Smooth muscle cell (in vitro differentiated cells): Measurements from ENCODE around the gene QDPR. TPM values are rescaled to one million over a fixed set of nuclear protein-coding genes. Genes with fewer than 3 reads are reported as not detected.

ENCODE experiments used
- DNase-seq: peaks from one replicate; lab custom pipeline; 2025; ENCODE audit not compliant: unreplicated experiment; lab: John Stamatoyannopoulos, UW
- H2AFZ ChIP-seq: fragments of 200-600 bp; sonication (generic); 2 replicates; pipeline ENCODE4 v1.6.0; 2016; ENCODE audit warnings: antibody characterized with exemption, low read depth, mild to moderate bottlenecking
- H3F3A ChIP-seq: fragments of 200-600 bp; sonication (generic); 2 replicates; pipeline ENCODE4 v1.6.0; 2017; ENCODE audit warnings: antibody characterized with exemption, low read depth
- H3K27ac ChIP-seq: fragments of 200-600 bp; sonication (generic); 2 replicates; pipeline ENCODE4 v1.5.1; 2016; ENCODE audit warnings: low read depth, mild to moderate bottlenecking
- H3K27me3 ChIP-seq: fragments of 200-600 bp; sonication (generic); 2 replicates; pipeline ENCODE4 v1.6.1; 2016; ENCODE audit warnings: low read depth, mild to moderate bottlenecking
- H3K36me3 ChIP-seq: fragments of 200-600 bp; sonication (generic); 2 replicates; pipeline ENCODE4 v1.5.1; 2016; ENCODE audit warnings: low read depth
- H3K4me1 ChIP-seq: fragments of 200-600 bp; sonication (generic); 2 replicates; pipeline ENCODE4 v1.5.1; 2016; ENCODE audit warnings: low read depth
- H3K4me2 ChIP-seq: fragments of 200-600 bp; sonication (generic); 2 replicates; pipeline ENCODE4 v1.6.0; 2016; ENCODE audit warnings: mild to moderate bottlenecking
- H3K4me3 ChIP-seq: fragments of 200-600 bp; sonication (generic); 2 replicates; pipeline ENCODE4 v1.5.1; 2016; ENCODE audit warnings: mild to moderate bottlenecking
- H3K79me2 ChIP-seq: fragments of 200-600 bp; sonication (generic); 2 replicates; pipeline ENCODE4 v1.6.0; 2016; ENCODE audit warnings: low read depth, mild to moderate bottlenecking
- H3K9ac ChIP-seq: fragments of 200-600 bp; sonication (generic); 2 replicates; pipeline ENCODE4 v1.6.0; 2016; ENCODE audit warnings: low read depth
- H3K9me3 ChIP-seq: fragments of 200-600 bp; sonication (generic); replicated peaks from 2 replicates; pipeline ENCODE4 v1.5.1; 2016; ENCODE audit warnings: low read depth
- H4K20me1 ChIP-seq: fragments of 200-600 bp; sonication (generic); 2 replicates; pipeline ENCODE4 v1.6.0; 2016; ENCODE audit warnings: low read depth
- CTCF ChIP-seq: fragments of 200-600 bp; sonication (generic); IDR thresholded peaks from 2 replicates; pipeline ENCODE4 v1.5.1; 2017; ENCODE audit warnings: borderline replicate concordance, mild to moderate bottlenecking, antibody characterized with exemption; ENCODE audit not compliant: insufficient read depth, poor library complexity, severe bottlenecking
- WGBS: methylation state at CpG from one replicate; pipeline ENCODE4 v1.1.7; 2016; ENCODE audit warnings: low lambda C conversion rate; 5-methylcytosine and 5-hydroxymethylcytosine counted together
- polyA plus RNA-seq: library from polyadenylated mRNA; unstranded; fragments of >200 nt; fragmentation: Nextera tagmentation; extraction: Ambion mirVana; gene quantifications from 2 replicates; pipeline ENCODE4 v1.2.1, GENCODE V29; 2016
- total RNA-seq: library from RNA; depleted of rRNA; stranded (reverse); fragments of >200 nt; gene quantifications from 2 replicates; pipeline ENCODE4 v1.2.3, GENCODE V29; 2014

Gene QDPR
- total and polyA plus RNA-seq, 2 experiments from 2014 or later: 27.5 to 34.8 TPM

GRCh38 chr4:17554568-17554967, 42.7 kb upstream of the QDPR start:
- Histone ChIP-seq H3K4me2 (no peak overlapping the region), H3K4me3 (no peak overlapping the region), H4K20me1 (no peaks in the 10 kb centered on the region), H3F3A (no peaks in the 10 kb centered on the region), H3K9ac (no peak overlapping the region), H3K27me3 (peaks cover 20% of the 10 kb centered on the region), H3K36me3 (no peaks in the 10 kb centered on the region), H3K79me2 (no peaks in the 10 kb centered on the region), H3K4me1 (no peaks in the 10 kb centered on the region), H3K27ac (no peak overlapping the region), H2AFZ (no peak overlapping the region), H3K9me3 (no peaks in the 10 kb centered on the region)
- DNase-seq: no peak
- 83% methylated on average over 4 of the region's 4 CpGs for WGBS
- TF ChIP-seq CTCF: no peak

GRCh38 chr4:17552427-17552826, 40.5 kb upstream of the QDPR start:
- no peaks in the 10 kb centered on the region for H3K4me1 ChIP-seq
- H3K9me3 ChIP-seq: no peaks in the 10 kb centered on the region
- TF ChIP-seq CTCF: no peak
- H3K9ac ChIP-seq: no peak overlapping the region
- peaks cover 20% of the 10 kb centered on the region for H3K27me3 ChIP-seq
- H3K79me2 ChIP-seq: no peaks in the 10 kb centered on the region
- no peaks in the 10 kb centered on the region for H4K20me1 ChIP-seq
- no peaks in the 10 kb centered on the region for H3F3A ChIP-seq
- no peak overlapping the region for H3K4me2 ChIP-seq
- no peak overlapping the region for H3K27ac ChIP-seq
- no peak for DNase-seq
- H3K4me3 ChIP-seq: no peak overlapping the region
- WGBS: 53% methylated on average over 5 of the region's 5 CpGs
- no peak overlapping the region for H2AFZ ChIP-seq
- H3K36me3 ChIP-seq: no peaks in the 10 kb centered on the region

GRCh38 chr4:17550549-17550948, 38.7 kb upstream of the QDPR start:
- Histone ChIP-seq H3K4me2 (no peak overlapping the region), H4K20me1 (no peaks in the 10 kb centered on the region), H3K79me2 (no peaks in the 10 kb centered on the region), H3K27ac (no peak overlapping the region), H2AFZ (no peak overlapping the region), H3K9me3 (no peaks in the 10 kb centered on the region), H3K4me1 (no peaks in the 10 kb centered on the region), H3K36me3 (no peaks in the 10 kb centered on the region), H3K4me3 (no peak overlapping the region), H3K27me3 (peaks cover 14% of the 10 kb centered on the region), H3F3A (no peaks in the 10 kb centered on the region), H3K9ac (no peak overlapping the region)
- WGBS: 93% methylated on average over 3 of the region's 3 CpGs
- DNase-seq: no peak
- no peak for TF ChIP-seq CTCF

- H3K4me2 ChIP-seq: no peak overlapping the region
- H3K4me3 ChIP-seq: no peak overlapping the region
- no peaks in the 10 kb centered on the region for H3K4me1 ChIP-seq
- no peaks in the 10 kb centered on the region for H3K79me2 ChIP-seq
- no peak overlapping the region for H3K27ac ChIP-seq
- no peak for TF ChIP-seq CTCF
- 84% methylated on average over 12 of the region's 12 CpGs for WGBS
- no peaks in the 10 kb centered on the region for H3F3A ChIP-seq
- H2AFZ ChIP-seq: no peak overlapping the region
- no peaks in the 10 kb centered on the region for H3K9me3 ChIP-seq
- H4K20me1 ChIP-seq: no peaks in the 10 kb centered on the region
- H3K27me3 ChIP-seq: no peaks in the 10 kb centered on the region
- no peak for DNase-seq
- no peaks in the 10 kb centered on the region for H3K36me3 ChIP-seq
- H3K9ac ChIP-seq: no peak overlapping the region
Measured at GRCh38 chr4:17546678-17547077, 34.8 kb upstream of the QDPR start.
